Kidney (tissue), 14 donors: Measurements from ENCODE around the gene CDKN2AIPNL. TPM values are rescaled to one million over a fixed set of nuclear protein-coding genes. Genes with fewer than 3 reads are reported as not detected.

Experiments
- DNase-seq, 5 donors: peaks; one replicate each; pipeline ENCODE4 v3.0.0-alpha.2; 2013 to 2020
- FAIRE-seq: peaks from 2 replicates; lab custom pipeline; 2012; peaks lifted over from hg19 to GRCh38; lab: Jason Lieb, UNC
- H3K27ac ChIP-seq, 2 donors: one replicate each; pipeline ENCODE4 v1.7.0; 2013; ENCODE audit warnings: low read depth in 2 of 2, low read length in 2 of 2, inconsistent platforms in 1 of 2
- H3K27me3 ChIP-seq: one replicate; pipeline ENCODE4 v1.7.1; 2013; ENCODE audit warnings: low read length, inconsistent platforms; ENCODE audit not compliant: control insufficient read depth, insufficient read depth
- H3K36me3 ChIP-seq, 3 donors: one replicate each; pipeline versions ENCODE4 v1.7.0 to v1.7.1; 2013; ENCODE audit warnings: low read length in 3 of 3, control low read depth in 1 of 3, inconsistent platforms in 1 of 3; ENCODE audit not compliant: insufficient read depth in 3 of 3, control insufficient read depth in 2 of 3
- H3K4me1 ChIP-seq, 3 donors: one replicate each; pipeline versions ENCODE4 v1.7.0 to v1.7.1; 2013; ENCODE audit warnings: low read length in 3 of 3, inconsistent platforms in 1 of 3, low read depth in 1 of 3; ENCODE audit not compliant: control insufficient read depth in 2 of 3, insufficient read depth in 2 of 3
- H3K4me3 ChIP-seq, 3 donors: one replicate each; pipeline versions ENCODE4 v1.7.0 to v1.8.1; 2013; ENCODE audit warnings: low read length in 3 of 3, control low read depth in 1 of 3, inconsistent platforms in 1 of 3
- H3K9ac ChIP-seq, 3 donors: one replicate each; pipeline versions ENCODE4 v1.7.0 to v1.7.1; 2013; ENCODE audit warnings: low read length in 3 of 3, control low read depth in 1 of 3, inconsistent platforms in 1 of 3
- H3K9me3 ChIP-seq, 3 donors: one replicate each; pipeline versions ENCODE4 v1.7.0 to v1.7.1; 2013; ENCODE audit warnings: low read length in 3 of 3, control low read depth in 1 of 3, inconsistent platforms in 1 of 3; ENCODE audit not compliant: control insufficient read depth in 2 of 3, insufficient read depth in 1 of 3
- CTCF ChIP-seq: IDR thresholded peaks from 3 replicates; pipeline ENCODE4 v1.5.1; 2012; ENCODE audit warnings: mild to moderate bottlenecking, moderate library complexity, borderline replicate concordance; ENCODE audit not compliant: insufficient read depth; ENCODE audit errors: extremely low read depth
- intact Hi-C: fragments of 100-400 bp; cut with DNase I; formaldehyde crosslinking; loops from one replicate; pipeline ENCODE4 v1.11.1; 2022
- polyA plus RNA-seq: library from polyadenylated mRNA; stranded (reverse); fragments of 350-450 nt; fragmentation: Illumina TruSeq; extraction: RNeasy Lipid Tissue Mini Kit (QIAGEN cat#74804); gene quantifications from one replicate; pipeline ENCODE4 v1.2.3, GENCODE V29; 2014; ENCODE audit warnings: low read depth, low replicate concordance; ENCODE audit not compliant: insufficient read depth
- total RNA-seq: library from RNA; stranded (reverse); fragmentation: NEBNext Ultra II Directional; extraction: Animal tissue kit (Norgen Biotek cat#: 25700); gene quantifications from one replicate; pipeline ENCODE4 v1.2.1, GENCODE V29; 2021
- donor health status: control.
- donor health status: control.
- donor health status: control.
- donor health status: control.
- donor health status: control.
- donor health status: DM: yes; HTN: yes; CAD: no.
- donor health status: Normal renal cell carcinoma (clear cell type).

The CDKN2AIPNL gene
- total and polyA plus RNA-seq, 2 donors from 2014 or later: 19.0 to 38.2 TPM

- intact Hi-C loops: no loop called here
- no peak for FAIRE-seq
Observed at GRCh38 chr5:134447815-134448520, 36.3 kb upstream of the CDKN2AIPNL start.

GRCh38 chr5:134446938-134447337 lies 35.3 kb upstream of the CDKN2AIPNL start:
- H3K36me3 ChIP-seq: no peaks in the 10 kb centered on the region
- H3K4me1 ChIP-seq: peaks cover 0 to 9% (median 9%) of the 10 kb centered on the region in 3 donors
- DNase-seq: peak in 2 of 5 donors; percentile 31 to 66
- intact Hi-C loops: no loop called here
- no peak overlapping the region for H3K9ac ChIP-seq
- no peak overlapping the region for H3K27ac ChIP-seq
- H3K27me3 ChIP-seq: no peaks in the 10 kb centered on the region
- H3K9me3 ChIP-seq: no peaks in the 10 kb centered on the region
- H3K4me3 ChIP-seq: no peak overlapping the region
- no peak for TF ChIP-seq CTCF
- FAIRE-seq: no peak

More at GRCh38 chr5:134447815-134448520, 36.3 kb upstream of the CDKN2AIPNL start:
- no peak overlapping the region for H3K27ac ChIP-seq
- H3K36me3 ChIP-seq: no peaks in the 10 kb centered on the region
- DNase-seq: no peak
- H3K9me3 ChIP-seq: no peaks in the 10 kb centered on the region
- peaks cover 0 to 9% (median 9%) of the 10 kb centered on the region in 3 donors for H3K4me1 ChIP-seq
- H3K27me3 ChIP-seq: no peaks in the 10 kb centered on the region
- no peak overlapping the region for H3K9ac ChIP-seq
- no peak overlapping the region for H3K4me3 ChIP-seq
- no peak for TF ChIP-seq CTCF

- Histone ChIP-seq H3K9ac (no peak overlapping the region), H3K27me3 (no peaks in the 10 kb centered on the region), H3K4me1 (peaks cover 0 to 9% (median 9%) of the 10 kb centered on the region in 3 donors), H3K27ac (no peak overlapping the region), H3K4me3 (no peak overlapping the region), H3K9me3 (no peaks in the 10 kb centered on the region), H3K36me3 (no peaks in the 10 kb centered on the region)
- intact Hi-C loops: no loop called here
- FAIRE-seq (no peak), DNase-seq (no peak)
- TF ChIP-seq CTCF: no peak
Observed at GRCh38 chr5:134445856-134446818, 34.5 kb upstream of the CDKN2AIPNL start.
